Measurements from ENCODE around the gene S100A4. TPM values are rescaled to one million over a fixed set of nuclear protein-coding genes. Genes with fewer than 3 reads are reported as not detected.

Gene S100A4
- total RNA-seq, 1 donor: 63.0 TPM

- Histone ChIP-seq H3K27ac (ENCODE audit: low read depth, low read length) (no peak overlapping the region), H2AFZ (ENCODE audit: low read length) (no peak overlapping the region), H3K4me1 (ENCODE audit: insufficient read depth, low read length) (no peaks in the 10 kb centered on the region), H3K9me3 (ENCODE audit: low read depth, low read length) (no peaks in the 10 kb centered on the region), H3K4me3 (ENCODE audit: insufficient read depth, low read length) (no peak overlapping the region), H3K27me3 (ENCODE audit: insufficient read depth, low read length) (no peaks in the 10 kb centered on the region), H3K79me2 (ENCODE audit: insufficient read depth, low read length) (no peaks in the 10 kb centered on the region), H4K20me1 (ENCODE audit: insufficient read depth, low read length) (no peaks in the 10 kb centered on the region), H3K36me3 (ENCODE audit: insufficient read depth, low read length) (no peaks in the 10 kb centered on the region), H3K4me2 (ENCODE audit: insufficient read depth, low read length) (no peak overlapping the region)
- no peak for DNase-seq (ENCODE audit: insufficient read length, low spot score, missing footprints)
- TF ChIP-seq, protein P1, sequence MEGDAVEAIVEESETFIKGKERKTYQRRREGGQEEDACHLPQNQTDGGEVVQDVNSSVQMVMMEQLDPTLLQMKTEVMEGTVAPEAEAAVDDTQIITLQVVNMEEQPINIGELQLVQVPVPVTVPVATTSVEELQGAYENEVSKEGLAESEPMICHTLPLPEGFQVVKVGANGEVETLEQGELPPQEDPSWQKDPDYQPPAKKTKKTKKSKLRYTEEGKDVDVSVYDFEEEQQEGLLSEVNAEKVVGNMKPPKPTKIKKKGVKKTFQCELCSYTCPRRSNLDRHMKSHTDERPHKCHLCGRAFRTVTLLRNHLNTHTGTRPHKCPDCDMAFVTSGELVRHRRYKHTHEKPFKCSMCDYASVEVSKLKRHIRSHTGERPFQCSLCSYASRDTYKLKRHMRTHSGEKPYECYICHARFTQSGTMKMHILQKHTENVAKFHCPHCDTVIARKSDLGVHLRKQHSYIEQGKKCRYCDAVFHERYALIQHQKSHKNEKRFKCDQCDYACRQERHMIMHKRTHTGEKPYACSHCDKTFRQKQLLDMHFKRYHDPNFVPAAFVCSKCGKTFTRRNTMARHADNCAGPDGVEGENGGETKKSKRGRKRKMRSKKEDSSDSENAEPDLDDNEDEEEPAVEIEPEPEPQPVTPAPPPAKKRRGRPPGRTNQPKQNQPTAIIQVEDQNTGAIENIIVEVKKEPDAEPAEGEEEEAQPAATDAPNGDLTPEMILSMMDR (IDR thresholded peaks at IDR 0.05; ENCODE audit: extremely low read depth, low read depth, low read length): no peak
These were observed 26.4 kb downstream of the S100A4 start for GRCh38 chr1:153519242-153519641.

DNA sequence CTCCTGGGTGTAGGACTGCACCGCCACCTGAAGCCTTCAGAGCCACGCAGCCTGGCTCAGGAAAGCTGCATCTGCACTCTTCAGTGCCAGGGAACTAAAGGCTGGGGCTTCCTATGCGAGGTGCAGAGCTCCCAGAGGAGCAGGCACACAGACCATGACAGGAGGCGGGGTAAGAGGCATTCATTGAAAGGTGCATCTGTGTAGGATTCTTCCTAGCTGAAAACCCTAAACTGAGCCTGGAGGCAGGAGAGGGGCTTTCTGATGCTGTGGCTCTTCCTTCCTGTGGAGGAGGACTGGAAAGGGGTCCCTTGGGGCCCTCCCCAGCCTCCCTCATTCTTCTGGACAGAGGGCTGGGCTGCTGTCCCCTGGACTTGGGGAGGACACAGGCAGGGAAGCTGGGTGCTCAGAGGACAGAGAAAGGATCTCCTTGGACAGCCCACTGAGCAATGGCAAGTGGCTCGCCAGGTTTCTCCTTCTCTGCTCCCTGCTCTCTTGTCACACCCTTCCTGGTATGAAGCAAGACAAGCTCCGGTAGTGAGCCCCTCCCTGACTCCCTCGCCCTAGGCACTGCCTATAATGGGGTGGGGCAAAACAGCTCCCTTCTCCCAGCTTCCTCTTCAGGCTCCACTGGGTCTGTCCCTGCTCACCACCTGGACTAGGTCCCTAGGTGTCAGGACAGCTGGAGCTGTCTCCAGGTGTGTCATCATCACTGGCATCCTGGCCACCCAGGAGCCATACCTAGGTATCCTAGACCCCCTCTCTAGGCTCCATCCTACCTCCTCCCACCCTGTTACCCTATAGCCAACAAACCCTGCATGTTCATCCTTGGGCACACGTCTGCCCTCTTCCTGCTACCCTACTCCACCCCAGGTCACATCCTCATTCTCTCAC is 29.9 kb downstream of the S100A4 start:
- H3K4me2 ChIP-seq (ENCODE audit: insufficient read depth, low read length): no peak overlapping the region
- peaks cover 2% of the 10 kb centered on the region for H3K4me1 ChIP-seq (ENCODE audit: insufficient read depth, low read length)
- no peaks in the 10 kb centered on the region for H3K79me2 ChIP-seq (ENCODE audit: insufficient read depth, low read length)
- H4K20me1 ChIP-seq (ENCODE audit: insufficient read depth, low read length): no peaks in the 10 kb centered on the region
- H2AFZ ChIP-seq (ENCODE audit: low read length): no peak overlapping the region
- TF ChIP-seq, protein P1 (IDR thresholded peaks at IDR 0.05; ENCODE audit: extremely low read depth, low read depth, low read length): no peak
- H3K4me3 ChIP-seq (ENCODE audit: insufficient read depth, low read length): no peak overlapping the region
- no peak overlapping the region for H3K27ac ChIP-seq (ENCODE audit: low read depth, low read length)
- DNase-seq (ENCODE audit: insufficient read length, low spot score, missing footprints): no peak
- H3K27me3 ChIP-seq (ENCODE audit: insufficient read depth, low read length): no peaks in the 10 kb centered on the region
- H3K36me3 ChIP-seq (ENCODE audit: insufficient read depth, low read length): no peaks in the 10 kb centered on the region
- H3K9me3 ChIP-seq (ENCODE audit: low read depth, low read length): no peaks in the 10 kb centered on the region

DNA sequence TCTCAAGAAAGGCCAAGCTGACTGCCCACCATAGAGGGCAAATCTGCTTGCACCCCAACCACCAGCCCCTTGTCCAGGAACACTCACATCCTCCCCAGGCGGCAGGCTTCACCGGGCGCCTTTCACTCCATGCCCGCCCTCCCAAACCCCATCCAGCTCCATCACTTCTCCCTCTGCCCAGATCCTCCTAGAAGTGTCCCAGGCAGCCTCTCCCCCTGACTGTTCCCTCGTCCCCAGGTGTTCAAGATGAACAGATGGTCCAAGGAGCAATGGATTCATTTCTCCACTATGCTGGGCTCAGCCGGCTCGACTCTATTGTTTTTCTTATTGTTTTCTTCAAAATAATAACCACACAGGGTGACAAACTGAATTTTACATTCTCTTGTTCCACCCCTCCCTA is 31.9 kb downstream of the S100A4 start:
- H2AFZ ChIP-seq (ENCODE audit: low read length): no peak overlapping the region
- no peaks in the 10 kb centered on the region for H4K20me1 ChIP-seq (ENCODE audit: insufficient read depth, low read length)
- H3K27ac ChIP-seq (ENCODE audit: low read depth, low read length): no peak overlapping the region
- no peaks in the 10 kb centered on the region for H3K79me2 ChIP-seq (ENCODE audit: insufficient read depth, low read length)
- H3K4me2 ChIP-seq (ENCODE audit: insufficient read depth, low read length): no peak overlapping the region
- H3K27me3 ChIP-seq (ENCODE audit: insufficient read depth, low read length): no peaks in the 10 kb centered on the region
- no peak for DNase-seq (ENCODE audit: insufficient read length, low spot score, missing footprints)
- H3K4me3 ChIP-seq (ENCODE audit: insufficient read depth, low read length): no peak overlapping the region
- H3K9me3 ChIP-seq (ENCODE audit: low read depth, low read length): no peaks in the 10 kb centered on the region
- peaks cover 2% of the 10 kb centered on the region for H3K4me1 ChIP-seq (ENCODE audit: insufficient read depth, low read length)
- TF ChIP-seq, protein P1 (IDR thresholded peaks at IDR 0.05; ENCODE audit: extremely low read depth, low read depth, low read length): no peak
- no peaks in the 10 kb centered on the region for H3K36me3 ChIP-seq (ENCODE audit: insufficient read depth, low read length)

DNA sequence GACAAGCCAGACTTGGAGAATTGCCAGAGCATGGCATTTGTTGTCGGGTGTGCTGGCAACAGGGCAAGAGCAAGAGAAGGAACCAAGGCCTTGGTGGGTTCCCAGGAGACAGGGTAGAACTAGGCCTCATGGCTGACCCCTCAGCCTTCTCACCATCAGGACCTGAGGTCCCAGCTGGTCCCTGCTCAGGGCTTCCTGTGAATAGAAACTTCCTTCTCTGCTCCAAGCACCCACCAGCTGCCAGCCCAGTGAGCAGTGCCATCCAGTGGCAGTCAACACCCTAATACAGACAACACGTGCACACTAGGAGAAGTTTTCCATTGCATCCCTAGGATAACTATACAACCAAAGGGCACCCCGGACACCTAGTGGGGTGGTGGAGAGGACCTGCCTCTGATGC is 32.6 kb downstream of the S100A4 start:
- no peak overlapping the region for H3K4me3 ChIP-seq (ENCODE audit: insufficient read depth, low read length)
- H2AFZ ChIP-seq (ENCODE audit: low read length): peak overlapping the region; percentile 1
- DNase-seq (ENCODE audit: insufficient read length, low spot score, missing footprints): no peak
- H3K4me1 ChIP-seq (ENCODE audit: insufficient read depth, low read length): peaks cover 7% of the 10 kb centered on the region
- H3K79me2 ChIP-seq (ENCODE audit: insufficient read depth, low read length): no peaks in the 10 kb centered on the region
- no peaks in the 10 kb centered on the region for H4K20me1 ChIP-seq (ENCODE audit: insufficient read depth, low read length)
- no peaks in the 10 kb centered on the region for H3K36me3 ChIP-seq (ENCODE audit: insufficient read depth, low read length)
- TF ChIP-seq, protein P1 (IDR thresholded peaks at IDR 0.05; ENCODE audit: extremely low read depth, low read depth, low read length): peak; percentile 23
- H3K9me3 ChIP-seq (ENCODE audit: low read depth, low read length): no peaks in the 10 kb centered on the region
- no peaks in the 10 kb centered on the region for H3K27me3 ChIP-seq (ENCODE audit: insufficient read depth, low read length)
- no peak overlapping the region for H3K4me2 ChIP-seq (ENCODE audit: insufficient read depth, low read length)
- H3K27ac ChIP-seq (ENCODE audit: low read depth, low read length): no peak overlapping the region
